ENCODE results near the gene TNFRSF8.

TNFRSF8 gene

DNA sequence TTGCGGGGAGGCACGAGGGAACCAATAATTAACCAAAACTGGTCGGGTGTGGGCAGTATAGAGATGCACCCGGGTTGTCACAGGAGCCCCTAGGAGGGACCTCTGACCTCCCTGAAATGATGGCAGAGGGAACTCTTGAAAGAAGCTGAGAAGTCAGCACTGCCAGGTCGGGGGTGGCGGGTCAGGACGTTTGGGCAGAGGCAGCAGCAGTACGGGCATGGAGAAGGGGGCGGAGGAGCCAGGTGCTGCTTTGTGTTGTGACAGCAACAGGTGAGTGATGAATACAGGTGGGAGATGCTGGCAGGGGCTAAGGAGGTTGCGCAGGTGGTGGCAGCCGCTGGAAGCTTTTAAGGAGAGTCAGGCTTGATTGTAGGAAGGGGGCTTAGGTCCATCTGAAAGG is 115.4 kb downstream of the TNFRSF8 start:
- H3K4me3 ChIP-seq (replicated peaks; ENCODE audit: low read depth, low read length): no peak overlapping the region
- TF ChIP-seq, protein P1, sequence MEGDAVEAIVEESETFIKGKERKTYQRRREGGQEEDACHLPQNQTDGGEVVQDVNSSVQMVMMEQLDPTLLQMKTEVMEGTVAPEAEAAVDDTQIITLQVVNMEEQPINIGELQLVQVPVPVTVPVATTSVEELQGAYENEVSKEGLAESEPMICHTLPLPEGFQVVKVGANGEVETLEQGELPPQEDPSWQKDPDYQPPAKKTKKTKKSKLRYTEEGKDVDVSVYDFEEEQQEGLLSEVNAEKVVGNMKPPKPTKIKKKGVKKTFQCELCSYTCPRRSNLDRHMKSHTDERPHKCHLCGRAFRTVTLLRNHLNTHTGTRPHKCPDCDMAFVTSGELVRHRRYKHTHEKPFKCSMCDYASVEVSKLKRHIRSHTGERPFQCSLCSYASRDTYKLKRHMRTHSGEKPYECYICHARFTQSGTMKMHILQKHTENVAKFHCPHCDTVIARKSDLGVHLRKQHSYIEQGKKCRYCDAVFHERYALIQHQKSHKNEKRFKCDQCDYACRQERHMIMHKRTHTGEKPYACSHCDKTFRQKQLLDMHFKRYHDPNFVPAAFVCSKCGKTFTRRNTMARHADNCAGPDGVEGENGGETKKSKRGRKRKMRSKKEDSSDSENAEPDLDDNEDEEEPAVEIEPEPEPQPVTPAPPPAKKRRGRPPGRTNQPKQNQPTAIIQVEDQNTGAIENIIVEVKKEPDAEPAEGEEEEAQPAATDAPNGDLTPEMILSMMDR (IDR thresholded peaks at IDR 0.05; ENCODE audit: low read depth, low read length, missing control alignments): no peak
- no peak for DNase-seq (ENCODE audit: extremely low read depth, low read depth)

- no peak for DNase-seq (ENCODE audit: extremely low read depth, low read depth)
- TF ChIP-seq, protein P1 (IDR thresholded peaks at IDR 0.05; ENCODE audit: low read depth, low read length, missing control alignments): no peak
- no peak overlapping the region for H3K4me3 ChIP-seq (replicated peaks; ENCODE audit: low read depth, low read length)
These were observed 116.0 kb downstream of the TNFRSF8 start for GRCh38 chr1:12179111-12179519.

DNA sequence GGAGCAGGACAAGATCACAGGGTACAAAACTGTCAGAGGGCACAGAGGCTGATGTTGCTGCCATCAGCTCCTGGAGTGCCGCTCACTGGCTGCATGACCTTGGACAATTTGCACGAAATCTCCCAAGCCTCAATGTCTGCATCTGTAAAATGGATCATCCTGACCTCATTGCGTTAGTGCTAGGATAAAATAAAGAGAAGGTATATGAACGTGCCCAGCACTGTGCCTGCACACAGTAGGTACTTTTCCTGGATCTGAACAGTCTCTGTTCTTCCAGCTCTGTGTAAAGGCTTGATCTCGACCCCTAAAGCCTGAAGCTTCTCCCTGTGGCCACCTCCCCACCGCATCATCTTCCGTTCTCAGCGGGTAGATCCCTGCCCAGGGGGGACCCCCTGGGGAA is 116.6 kb downstream of the TNFRSF8 start:
- TF ChIP-seq, protein P1 (IDR thresholded peaks at IDR 0.05; ENCODE audit: low read depth, low read length, missing control alignments): no peak
- DNase-seq (ENCODE audit: extremely low read depth, low read depth): no peak
- H3K4me3 ChIP-seq (replicated peaks; ENCODE audit: low read depth, low read length): no peak overlapping the region

- TF ChIP-seq, protein P1 (IDR thresholded peaks at IDR 0.05; ENCODE audit: low read depth, low read length, missing control alignments): no peak
- no peak overlapping the region for H3K4me3 ChIP-seq (replicated peaks; ENCODE audit: low read depth, low read length)
- no peak for DNase-seq (ENCODE audit: extremely low read depth, low read depth)
These were observed 117.2 kb downstream of the TNFRSF8 start for GRCh38 chr1:12180315-12180714.

DNA sequence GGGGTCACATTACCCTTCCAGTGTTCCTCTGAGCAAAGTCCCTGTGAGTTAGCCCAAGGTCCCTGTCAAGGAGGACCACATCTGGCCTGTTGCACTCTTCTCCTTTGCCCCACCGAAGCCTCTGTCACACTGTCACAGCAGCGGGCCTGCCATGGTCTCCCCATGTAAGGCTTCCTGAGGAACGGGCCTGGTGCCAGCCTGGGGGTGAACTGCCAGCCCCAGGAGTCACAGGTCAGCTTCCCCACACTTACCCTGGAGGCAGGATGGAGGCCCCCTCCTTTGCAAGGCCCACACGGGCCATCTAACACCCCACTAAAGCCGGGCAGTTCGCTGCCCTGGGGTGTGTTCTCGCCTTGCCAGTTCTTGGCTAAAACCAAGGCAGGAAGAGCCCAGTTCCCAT is 117.8 kb downstream of the TNFRSF8 start:
- TF ChIP-seq, protein P1 (IDR thresholded peaks at IDR 0.05; ENCODE audit: low read depth, low read length, missing control alignments): no peak
- no peak overlapping the region for H3K4me3 ChIP-seq (replicated peaks; ENCODE audit: low read depth, low read length)
- no peak for DNase-seq (ENCODE audit: extremely low read depth, low read depth)

DNA sequence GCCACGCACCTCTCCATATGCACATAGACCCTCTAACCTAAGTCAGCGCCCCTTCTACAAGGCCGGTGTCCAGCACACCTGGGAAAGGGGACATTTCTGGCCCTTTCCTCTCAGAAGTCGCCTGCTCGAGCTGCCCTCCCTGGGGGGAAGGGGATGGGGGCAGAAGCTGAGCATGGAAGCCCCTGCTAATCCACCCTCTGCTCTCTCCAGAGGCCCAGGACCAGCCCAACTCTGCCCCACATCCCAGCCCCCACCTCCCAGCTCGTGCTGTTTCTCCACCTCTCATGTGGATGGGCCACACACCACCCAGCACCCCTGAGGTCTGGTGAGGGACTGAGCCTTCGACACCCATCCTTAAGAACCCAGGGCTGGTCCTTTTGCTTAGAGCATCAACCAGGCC is 118.5 kb downstream of the TNFRSF8 start:
- TF ChIP-seq, protein P1 (IDR thresholded peaks at IDR 0.05; ENCODE audit: low read depth, low read length, missing control alignments): no peak

GRCh38 chr1:12182410-12182984 is 119.4 kb downstream of the TNFRSF8 start:
- no peak overlapping the region for H3K4me3 ChIP-seq (replicated peaks; ENCODE audit: low read depth, low read length)
- TF ChIP-seq, protein P1 (IDR thresholded peaks at IDR 0.05; ENCODE audit: low read depth, low read length, missing control alignments): no peak
- no peak for DNase-seq (ENCODE audit: extremely low read depth, low read depth)

More for the DNA sequence above, 118.5 kb downstream of the TNFRSF8 start:
- H3K4me3 ChIP-seq (replicated peaks; ENCODE audit: low read depth, low read length): no peak overlapping the region
- no peak for DNase-seq (ENCODE audit: extremely low read depth, low read depth)

All from HFF-Myc (cell line).